Measurements from ENCODE around the gene TMEM94. TPM values are rescaled to one million over a fixed set of nuclear protein-coding genes. Genes with fewer than 3 reads are reported as not detected.

Gene TMEM94
- total and polyA plus RNA-seq, 5 donors from 2014 or later: 4.0 to 94.7 (median 7.1) TPM

- no peak overlapping the region for H3K4me3 ChIP-seq (ENCODE audit: low read depth, low read length)
- no peaks in the 10 kb centered on the region for H3K9me3 ChIP-seq (ENCODE audit: control insufficient read depth in 2 of 2, low read length in 2 of 2)
- peak overlapping the region in 1 of 4 donors; percentile 84 for H3K4me3 Mint-ChIP-seq
- H3K27me3 Mint-ChIP-seq: no peaks in the 10 kb centered on the region
- H3K36me3 ChIP-seq (ENCODE audit: control insufficient read depth, insufficient read depth, low read length): no peaks in the 10 kb centered on the region
- no peaks in the 10 kb centered on the region for H3K27me3 ChIP-seq (ENCODE audit: control insufficient read depth, insufficient read depth, low read length)
- H3K27ac Mint-ChIP-seq: peak overlapping the region in 2 of 3 donors; percentile 32 to 66
- no peaks in the 10 kb centered on the region for H3K4me1 ChIP-seq (ENCODE audit: control insufficient read depth, insufficient read depth, low read length, poor library complexity, severe bottlenecking)
- DNase-seq: no peak
- H3K9me3 Mint-ChIP-seq: peaks cover 0 to 1% (median 0%) of the 10 kb centered on the region in 7 donors
- H3K36me3 Mint-ChIP-seq: peaks cover 10% of the 10 kb centered on the region
- H3K27ac ChIP-seq (ENCODE audit: insufficient read depth, low read length, poor library complexity, severe bottlenecking): no peak overlapping the region
- H3K4me1 Mint-ChIP-seq: peaks cover 16 to 42% (median 24%) of the 10 kb centered on the region in 4 donors
- ATAC-seq (ENCODE audit: low read depth in 2 of 2): no peak
These were observed 7.2 kb downstream of the TMEM94 start for GRCh38 chr17:75463603-75464002.

- H3K27ac Mint-ChIP-seq: no peak overlapping the region
These were observed 8.6 kb downstream of the TMEM94 start for GRCh38 chr17:75465039-75465438.

GRCh38 chr17:75468291-75468754 lies 11.9 kb downstream of the TMEM94 start:
- no peaks in the 10 kb centered on the region for H3K27me3 ChIP-seq (ENCODE audit: control insufficient read depth, insufficient read depth, low read length)
- no peak overlapping the region for H3K4me3 ChIP-seq (ENCODE audit: low read depth, low read length)
- H3K27ac ChIP-seq (ENCODE audit: insufficient read depth, low read length, poor library complexity, severe bottlenecking): no peak overlapping the region
- no peaks in the 10 kb centered on the region for H3K27me3 Mint-ChIP-seq
- peaks cover 8 to 20% (median 14%) of the 10 kb centered on the region in 4 donors for H3K4me1 Mint-ChIP-seq
- no peaks in the 10 kb centered on the region for H3K4me1 ChIP-seq (ENCODE audit: control insufficient read depth, insufficient read depth, low read length, poor library complexity, severe bottlenecking)
- H3K36me3 Mint-ChIP-seq: peaks cover 25% of the 10 kb centered on the region
- no peak for ATAC-seq (ENCODE audit: low read depth in 2 of 2)
- DNase-seq: no peak
- no peak overlapping the region for H3K4me3 Mint-ChIP-seq
- H3K9me3 ChIP-seq (ENCODE audit: control insufficient read depth in 2 of 2, low read length in 2 of 2): no peaks in the 10 kb centered on the region
- peaks cover 0 to 1% (median 0%) of the 10 kb centered on the region in 7 donors for H3K9me3 Mint-ChIP-seq
- H3K27ac Mint-ChIP-seq: no peak overlapping the region
- peaks cover 17% of the 10 kb centered on the region for H3K36me3 ChIP-seq (ENCODE audit: control insufficient read depth, insufficient read depth, low read length)

More at GRCh38 chr17:75465039-75465438, 8.6 kb downstream of the TMEM94 start:
- DNase-seq (no peak), ATAC-seq (ENCODE audit: low read depth in 2 of 2) (no peak)
- Mint-ChIP-seq H3K9me3 (peaks cover 0 to 1% (median 0%) of the 10 kb centered on the region in 7 donors), H3K36me3 (peaks cover 10% of the 10 kb centered on the region), H3K4me1 (peaks cover 12 to 29% (median 17%) of the 10 kb centered on the region in 4 donors), H3K27me3 (no peaks in the 10 kb centered on the region), H3K4me3 (peak overlapping the region in 1 of 4 donors; percentile 19)
- H3K36me3 ChIP-seq (ENCODE audit: control insufficient read depth, insufficient read depth, low read length): no peaks in the 10 kb centered on the region
- no peak overlapping the region for H3K27ac ChIP-seq (ENCODE audit: insufficient read depth, low read length, poor library complexity, severe bottlenecking)
- no peaks in the 10 kb centered on the region for H3K4me1 ChIP-seq (ENCODE audit: control insufficient read depth, insufficient read depth, low read length, poor library complexity, severe bottlenecking)
- H3K9me3 ChIP-seq (ENCODE audit: control insufficient read depth in 2 of 2, low read length in 2 of 2): no peaks in the 10 kb centered on the region
- no peak overlapping the region for H3K4me3 ChIP-seq (ENCODE audit: low read depth, low read length)
- H3K27me3 ChIP-seq (ENCODE audit: control insufficient read depth, insufficient read depth, low read length): no peaks in the 10 kb centered on the region

- DNase-seq (no peak), ATAC-seq (ENCODE audit: low read depth in 2 of 2) (no peak)
- no peak overlapping the region for H3K27ac ChIP-seq (ENCODE audit: insufficient read depth, low read length, poor library complexity, severe bottlenecking)
- Mint-ChIP-seq H3K9me3 (peaks cover 0 to 1% (median 0%) of the 10 kb centered on the region in 7 donors), H3K27ac (no peak overlapping the region), H3K4me1 (peaks cover 6 to 15% (median 10%) of the 10 kb centered on the region in 4 donors), H3K36me3 (peaks cover 21% of the 10 kb centered on the region), H3K4me3 (no peak overlapping the region), H3K27me3 (no peaks in the 10 kb centered on the region)
- no peaks in the 10 kb centered on the region for H3K4me1 ChIP-seq (ENCODE audit: control insufficient read depth, insufficient read depth, low read length, poor library complexity, severe bottlenecking)
- H3K36me3 ChIP-seq (ENCODE audit: control insufficient read depth, insufficient read depth, low read length): peaks cover 20% of the 10 kb centered on the region
- H3K9me3 ChIP-seq (ENCODE audit: control insufficient read depth in 2 of 2, low read length in 2 of 2): no peaks in the 10 kb centered on the region
- no peak overlapping the region for H3K4me3 ChIP-seq (ENCODE audit: low read depth, low read length)
- H3K27me3 ChIP-seq (ENCODE audit: control insufficient read depth, insufficient read depth, low read length): no peaks in the 10 kb centered on the region
These were observed 12.4 kb downstream of the TMEM94 start for GRCh38 chr17:75468779-75469373.

- Histone ChIP-seq H3K9me3 (ENCODE audit: control insufficient read depth in 2 of 2, low read length in 2 of 2) (no peaks in the 10 kb centered on the region), H3K27ac (ENCODE audit: insufficient read depth, low read length, poor library complexity, severe bottlenecking) (no peak overlapping the region), H3K4me3 (ENCODE audit: low read depth, low read length) (no peak overlapping the region), H3K4me1 (ENCODE audit: control insufficient read depth, insufficient read depth, low read length, poor library complexity, severe bottlenecking) (no peaks in the 10 kb centered on the region), H3K27me3 (ENCODE audit: control insufficient read depth, insufficient read depth, low read length) (no peaks in the 10 kb centered on the region), H3K36me3 (ENCODE audit: control insufficient read depth, insufficient read depth, low read length) (peaks cover 28% of the 10 kb centered on the region)
- H3K4me3 Mint-ChIP-seq: no peak overlapping the region
- H3K9me3 Mint-ChIP-seq: peaks cover 0 to 1% (median 0%) of the 10 kb centered on the region in 7 donors
- peaks cover 3 to 10% (median 5%) of the 10 kb centered on the region in 4 donors for H3K4me1 Mint-ChIP-seq
- ATAC-seq (ENCODE audit: low read depth in 2 of 2) (no peak), DNase-seq (no peak)
- H3K27ac Mint-ChIP-seq: no peak overlapping the region
- no peaks in the 10 kb centered on the region for H3K27me3 Mint-ChIP-seq
- H3K36me3 Mint-ChIP-seq: peaks cover 18% of the 10 kb centered on the region
These were observed 14.8 kb downstream of the TMEM94 start for GRCh38 chr17:75471207-75471606.

- Histone ChIP-seq H3K4me1 (ENCODE audit: control insufficient read depth, insufficient read depth, low read length, poor library complexity, severe bottlenecking) (no peaks in the 10 kb centered on the region), H3K36me3 (ENCODE audit: control insufficient read depth, insufficient read depth, low read length) (peaks cover 34% of the 10 kb centered on the region), H3K9me3 (ENCODE audit: control insufficient read depth in 2 of 2, low read length in 2 of 2) (no peaks in the 10 kb centered on the region), H3K4me3 (ENCODE audit: low read depth, low read length) (no peak overlapping the region), H3K27me3 (ENCODE audit: control insufficient read depth, insufficient read depth, low read length) (no peaks in the 10 kb centered on the region), H3K27ac (ENCODE audit: insufficient read depth, low read length, poor library complexity, severe bottlenecking) (no peak overlapping the region)
- peak overlapping the region in 1 of 3 donors; percentile 11 for H3K27ac Mint-ChIP-seq
- DNase-seq (no peak), ATAC-seq (ENCODE audit: low read depth in 2 of 2) (no peak)
- H3K4me1 Mint-ChIP-seq: peaks cover 4 to 10% (median 6%) of the 10 kb centered on the region in 4 donors
- H3K36me3 Mint-ChIP-seq: peaks cover 25% of the 10 kb centered on the region
- H3K4me3 Mint-ChIP-seq: no peak overlapping the region
- H3K9me3 Mint-ChIP-seq: peaks cover 0 to 1% (median 0%) of the 10 kb centered on the region in 7 donors
- H3K27me3 Mint-ChIP-seq: no peaks in the 10 kb centered on the region
These were observed 15.7 kb downstream of the TMEM94 start for GRCh38 chr17:75472119-75472518.

- Histone ChIP-seq H3K4me1 (ENCODE audit: control insufficient read depth, insufficient read depth, low read length, poor library complexity, severe bottlenecking) (no peaks in the 10 kb centered on the region), H3K9me3 (ENCODE audit: control insufficient read depth in 2 of 2, low read length in 2 of 2) (no peaks in the 10 kb centered on the region), H3K27ac (ENCODE audit: insufficient read depth, low read length, poor library complexity, severe bottlenecking) (no peak overlapping the region), H3K27me3 (ENCODE audit: control insufficient read depth, insufficient read depth, low read length) (no peaks in the 10 kb centered on the region), H3K4me3 (ENCODE audit: low read depth, low read length) (no peak overlapping the region), H3K36me3 (ENCODE audit: control insufficient read depth, insufficient read depth, low read length) (peaks cover 34% of the 10 kb centered on the region)
- Mint-ChIP-seq H3K4me3 (no peak overlapping the region), H3K36me3 (peaks cover 25% of the 10 kb centered on the region), H3K9me3 (no peaks in the 10 kb centered on the region), H3K27me3 (no peaks in the 10 kb centered on the region), H3K27ac (no peak overlapping the region), H3K4me1 (peaks cover 0 to 6% (median 3%) of the 10 kb centered on the region in 4 donors)
- DNase-seq (no peak), ATAC-seq (ENCODE audit: low read depth in 2 of 2) (no peak)
These were observed 16.8 kb downstream of the TMEM94 start for GRCh38 chr17:75473246-75473645.

GRCh38 chr17:75474736-75475135 lies 18.3 kb downstream of the TMEM94 start:
- no peaks in the 10 kb centered on the region for H3K27me3 Mint-ChIP-seq
- peaks cover 0 to 7% (median 3%) of the 10 kb centered on the region in 4 donors for H3K4me1 Mint-ChIP-seq
- ATAC-seq (ENCODE audit: low read depth in 2 of 2) (no peak), DNase-seq (no peak)
- Histone ChIP-seq H3K36me3 (ENCODE audit: control insufficient read depth, insufficient read depth, low read length) (peaks cover 34% of the 10 kb centered on the region), H3K27me3 (ENCODE audit: control insufficient read depth, insufficient read depth, low read length) (no peaks in the 10 kb centered on the region), H3K27ac (ENCODE audit: insufficient read depth, low read length, poor library complexity, severe bottlenecking) (no peak overlapping the region), H3K4me3 (ENCODE audit: low read depth, low read length) (no peak overlapping the region), H3K4me1 (ENCODE audit: control insufficient read depth, insufficient read depth, low read length, poor library complexity, severe bottlenecking) (no peaks in the 10 kb centered on the region), H3K9me3 (ENCODE audit: control insufficient read depth in 2 of 2, low read length in 2 of 2) (no peaks in the 10 kb centered on the region)
- no peak overlapping the region for H3K27ac Mint-ChIP-seq
- peaks cover 25% of the 10 kb centered on the region for H3K36me3 Mint-ChIP-seq
- H3K4me3 Mint-ChIP-seq: no peak overlapping the region
- H3K9me3 Mint-ChIP-seq: no peaks in the 10 kb centered on the region

Data from CD4-positive, CD25-positive, alpha-beta regulatory T cell (primary cell).